ENCODE results near the gene NID2.
A peak's percentile ranks its signal among the peaks of the same experiment; 100 is the strongest.

NID2 gene

GRCh38 chr14:52068615-52069306, at the start of gene NID2:
TSS of gene NID2 (minus strand) at chr14:52069059. CDS start at chr14:52068994, 65 bp downstream.
- DNase-seq (ENCODE audit: low read depth in 2 of 2) = peak; percentile 31 to 45

DNA sequence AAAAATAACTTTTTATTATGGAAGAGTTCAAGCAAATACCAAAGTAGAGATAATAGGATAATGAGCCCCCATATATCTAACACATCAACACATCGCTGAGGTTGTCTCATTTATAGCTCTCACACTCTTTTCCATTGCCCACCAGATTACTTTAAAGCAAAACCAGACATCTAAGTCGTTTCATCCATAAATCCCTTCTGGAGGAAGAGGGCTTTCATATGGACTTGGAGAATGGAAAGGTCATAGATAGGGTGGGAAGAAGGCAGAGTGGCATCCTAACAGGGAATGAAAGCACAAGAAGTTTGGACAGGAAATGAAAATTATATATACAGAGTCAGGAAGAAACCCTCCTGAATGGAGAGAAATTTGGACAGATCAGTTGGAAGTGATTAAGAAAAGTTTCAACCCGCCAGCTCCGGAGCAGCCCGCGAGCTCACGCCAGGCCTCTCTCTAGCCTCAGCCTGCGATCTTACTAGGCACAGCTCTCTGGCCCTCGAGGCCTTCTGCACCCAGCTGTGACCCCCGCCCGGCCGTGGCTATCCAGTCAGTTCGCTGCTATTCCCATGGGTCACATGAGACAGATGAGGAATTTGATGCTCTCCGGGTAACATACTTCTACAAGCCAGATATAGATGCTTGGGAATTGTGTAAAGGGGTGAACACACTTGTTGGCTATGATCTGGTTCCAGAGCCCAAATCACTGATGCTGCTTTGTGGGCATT, 48.4 kb upstream of the NID2 start:
- no peak for DNase-seq (ENCODE audit: low read depth in 2 of 2)

- DNase-seq (ENCODE audit: low read depth in 2 of 2) = no peak
These were observed 46.4 kb upstream of the NID2 start for GRCh38 chr14:52115286-52115685.

GRCh38 chr14:52112336-52113018, 43.6 kb upstream of the NID2 start:
- DNase-seq (ENCODE audit: low read depth in 2 of 2) = no peak

DNA sequence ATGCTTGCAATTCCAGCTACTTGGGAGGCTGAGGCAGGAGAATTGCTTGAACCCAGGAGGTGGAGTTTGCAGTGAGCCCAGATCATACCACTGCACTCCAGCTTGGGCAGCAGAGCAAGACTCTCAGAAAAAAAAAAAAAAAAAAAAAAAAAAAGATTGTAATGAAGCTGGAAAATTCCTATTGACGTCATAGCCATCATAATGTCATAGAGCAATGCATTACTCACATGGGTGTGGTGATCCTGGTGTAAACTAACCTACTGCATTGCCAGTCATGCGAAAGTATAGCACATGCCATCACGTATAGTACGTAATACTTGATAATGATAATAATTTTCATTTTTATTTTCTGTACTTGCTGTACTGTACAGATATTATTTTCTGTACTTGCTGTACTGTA, 42.7 kb upstream of the NID2 start:
- no peak for DNase-seq (ENCODE audit: low read depth in 2 of 2)

- no peak for DNase-seq (ENCODE audit: low read depth in 2 of 2)
These were observed 41.7 kb upstream of the NID2 start for GRCh38 chr14:52110441-52111086.

GRCh38 chr14:52108823-52109222, 40.0 kb upstream of the NID2 start:
- no peak for DNase-seq (ENCODE audit: low read depth in 2 of 2)

- no peak for DNase-seq (ENCODE audit: low read depth in 2 of 2)
These were observed 38.0 kb upstream of the NID2 start for GRCh38 chr14:52106840-52107239.

- no peak for DNase-seq (ENCODE audit: low read depth in 2 of 2)
These were observed 34.6 kb upstream of the NID2 start for GRCh38 chr14:52103416-52103815.

DNA sequence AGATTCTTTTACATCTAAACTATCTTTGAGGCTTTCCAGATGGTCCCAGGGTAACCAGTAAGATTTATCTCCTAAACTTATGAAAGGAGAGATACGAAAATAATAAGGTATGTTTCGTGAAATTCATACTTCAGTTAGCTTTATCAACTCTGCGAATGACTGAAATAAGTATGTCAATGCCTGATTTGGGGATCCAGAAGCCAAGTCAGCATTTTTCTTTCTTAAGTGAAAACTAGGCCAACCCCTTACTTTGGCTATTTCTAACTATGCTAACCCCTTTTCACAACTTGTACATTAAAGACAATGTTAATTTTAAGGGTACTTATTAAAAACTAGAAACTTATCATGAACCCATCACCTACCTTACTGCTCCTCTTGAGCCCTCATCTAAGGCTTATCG, 26.9 kb upstream of the NID2 start:
- DNase-seq (ENCODE audit: low read depth in 2 of 2) = no peak

GRCh38 chr14:52095336-52095735, 26.5 kb upstream of the NID2 start:
- no peak for DNase-seq (ENCODE audit: low read depth in 2 of 2)

GRCh38 chr14:52094546-52095271, 25.9 kb upstream of the NID2 start:
- no peak for DNase-seq (ENCODE audit: low read depth in 2 of 2)

DNA sequence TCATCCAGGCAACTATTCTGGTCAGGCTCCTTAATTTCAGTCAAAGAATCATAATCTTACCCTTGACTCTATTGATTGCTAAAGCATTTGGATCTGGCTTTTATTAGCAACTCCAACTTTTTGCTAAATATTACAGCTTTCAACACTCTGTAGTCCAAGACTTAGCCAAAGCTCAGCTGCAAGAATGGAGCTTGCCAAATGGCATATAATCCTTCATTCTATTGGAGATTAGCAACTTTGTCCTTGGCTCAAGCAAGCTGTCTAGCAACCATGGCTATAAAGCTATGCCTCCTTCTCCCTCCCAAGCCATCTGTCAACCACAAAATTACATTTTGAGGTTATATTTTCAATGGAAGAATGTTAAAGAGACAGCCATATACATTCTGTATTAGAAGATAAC, 23.1 kb upstream of the NID2 start:
- no peak for DNase-seq (ENCODE audit: low read depth in 2 of 2)

- DNase-seq (ENCODE audit: low read depth in 2 of 2) = no peak
These were observed 22.1 kb upstream of the NID2 start for GRCh38 chr14:52090936-52091335.

DNA sequence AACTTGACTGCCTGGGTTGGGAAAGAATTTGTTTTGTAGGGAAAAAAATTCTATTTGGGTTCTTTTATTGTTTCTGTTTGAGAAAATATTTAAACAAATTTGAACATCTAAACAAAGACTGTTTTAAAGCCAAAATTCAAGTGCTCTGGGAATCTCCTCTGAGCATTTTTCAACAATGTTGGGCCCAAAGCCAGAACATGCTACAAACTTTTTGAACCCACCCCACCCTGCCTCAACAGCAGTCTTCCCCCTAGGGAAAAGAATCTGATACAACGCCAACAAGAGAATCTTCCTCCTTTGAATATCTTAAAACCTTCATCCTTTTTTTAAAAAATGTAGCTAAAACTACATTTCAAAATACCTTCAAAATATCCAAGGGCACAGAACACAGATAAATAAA, 20.4 kb upstream of the NID2 start:
- no peak for DNase-seq (ENCODE audit: low read depth in 2 of 2)

- DNase-seq (ENCODE audit: low read depth in 2 of 2) = no peak
These were observed 17.9 kb upstream of the NID2 start for GRCh38 chr14:52086711-52087110.

DNA sequence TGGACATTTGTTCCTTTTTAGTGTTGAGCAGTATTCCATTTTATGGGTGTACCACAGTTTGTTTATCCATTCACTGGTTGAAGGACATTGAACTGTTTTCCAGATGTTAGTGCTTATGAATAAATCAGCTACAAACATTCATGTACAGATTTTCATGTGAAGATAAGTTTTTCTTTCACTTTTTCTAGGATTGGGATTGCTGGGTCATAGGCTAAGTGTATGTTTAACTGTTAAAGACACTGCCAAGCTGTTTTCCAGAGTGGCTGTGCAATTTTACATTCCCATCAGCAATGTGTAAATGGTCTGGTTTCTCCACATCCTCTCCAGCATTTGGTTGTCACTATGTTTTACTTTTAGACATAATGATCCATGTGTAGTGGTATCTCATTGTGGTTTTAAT, 14.0 kb upstream of the NID2 start:
- no peak for DNase-seq (ENCODE audit: low read depth in 2 of 2)

GRCh38 chr14:52081964-52082363, 13.1 kb upstream of the NID2 start:
- DNase-seq (ENCODE audit: low read depth in 2 of 2) = no peak

GRCh38 chr14:52080808-52081755, 12.2 kb upstream of the NID2 start:
- no peak for DNase-seq (ENCODE audit: low read depth in 2 of 2)

GRCh38 chr14:52080158-52080800, 11.4 kb upstream of the NID2 start:
- DNase-seq (ENCODE audit: low read depth in 2 of 2) = no peak
